K562 (cell line): ENCODE data around the gene IGFL1. TPM values are rescaled to one million over a fixed set of nuclear protein-coding genes. Genes with fewer than 3 reads are reported as not detected.
A peak's percentile ranks its signal among the peaks of the same experiment; 100 is the strongest.

ENCODE experiments used
- ATAC-seq: fragments of 200-7000 bp; cut with Tn5 transposase; 3 replicates; pipeline ENCODE4 v1.9.1; 2020; ENCODE audit warnings: moderate library complexity
- BruUV-seq: library from RNA; stranded (reverse); fragments of 400-500 nt; replicated peaks from 2 replicates; lab custom pipeline; 2021; lab: Mats Ljungman, UMichigan
- CTCF ChIA-PET: fragments of 300-600 bp; formaldehyde crosslinking; extraction: SDS; loops from one replicate; lab custom pipeline; 2021; ENCODE audit warnings: low intra/inter-chr PET ratio; lab: Yijun Ruan, JAX
- POLR2A ChIA-PET: fragments of 300-600, 350-650 bp; sonication (Branson Sonifier 250); formaldehyde crosslinking; extraction: SDS; loops from one replicate; lab custom pipeline; 2021; ENCODE audit warnings: antibody characterized with exemption, inconsistent platforms; lab: Yijun Ruan, JAX
- DNase-seq, 4 experiments: peaks; one replicate each; pipeline versions ENCODE4 v3.0.0 to v3.0.0-alpha.2; 2011 to 2018; ENCODE audit warnings: low spot score in 3 of 4, mixed read lengths in 3 of 4; ENCODE audit errors: extremely low read depth in 1 of 4
- FAIRE-seq: peaks from 2 replicates; lab custom pipeline; 2011; peaks lifted over from hg19 to GRCh38; lab: Jason Lieb, UNC
- H2AFZ ChIP-seq: 2 replicates; pipeline ENCODE4 v1.6.0; 2011; ENCODE audit warnings: low read depth, low read length, control low read depth, inconsistent platforms
- H3K27ac ChIP-seq: fragments of 200-600 bp; 3 replicates; pipeline ENCODE4 v1.8.0; 2011; ENCODE audit warnings: low read depth, mild to moderate bottlenecking, control low read depth, inconsistent platforms, low read length, moderate library complexity, mixed read lengths; ENCODE audit errors: extremely low read depth
- H3K27me3 ChIP-seq, 2 experiments: fragments of 300-600 bp in 1 of 2; 2 replicates in 1 of 2; 3 replicates in 1 of 2; pipeline versions ENCODE4 v1.6.0 to v1.8.0; 2011; ENCODE audit warnings: inconsistent platforms in 2 of 2, low read length in 2 of 2, mild to moderate bottlenecking in 1 of 2, mixed read lengths in 1 of 2, moderate library complexity in 1 of 2; ENCODE audit not compliant: control insufficient read depth in 2 of 2, insufficient read depth in 2 of 2
- H3K36me3 ChIP-seq: fragments of 300-600 bp; 3 replicates; pipeline ENCODE4 v1.8.0; 2011; ENCODE audit warnings: mild to moderate bottlenecking, low read length, inconsistent platforms; ENCODE audit not compliant: control insufficient read depth, insufficient read depth
- H3K4me1 ChIP-seq, 2 experiments: fragments of 200-600 bp in 1 of 2; replicated peaks in 1 of 2; 2 replicates in 1 of 2; 3 replicates in 1 of 2; pipeline versions ENCODE4 v1.5.1 to v1.8.0; 2011; ENCODE audit warnings: inconsistent platforms in 2 of 2, low read length in 2 of 2, mild to moderate bottlenecking in 1 of 2, mixed read lengths in 1 of 2, moderate library complexity in 1 of 2; ENCODE audit not compliant: control insufficient read depth in 2 of 2, insufficient read depth in 2 of 2
- H3K4me2 ChIP-seq: 2 replicates; pipeline ENCODE4 v1.6.1; 2011; ENCODE audit warnings: low read length, control low read depth, inconsistent platforms, mixed read lengths; ENCODE audit not compliant: insufficient read depth
- H3K4me3 ChIP-seq: fragments of 200-600 bp; sonication (generic), shearing (Covaris generic); 2 replicates; pipeline ENCODE4 v1.5.1; 2016; ENCODE audit warnings: control low read depth, inconsistent platforms
- H3K79me2 ChIP-seq: fragments of 200-600 bp; 3 replicates; pipeline ENCODE4 v1.8.0; 2011; ENCODE audit warnings: low read length, inconsistent platforms; ENCODE audit not compliant: control insufficient read depth, insufficient read depth
- H3K9ac ChIP-seq, 2 experiments: 2 replicates each; pipeline versions ENCODE4 v1.6.0 to v1.6.1; 2011; ENCODE audit warnings: low read depth in 2 of 2, low read length in 2 of 2, control low read depth in 1 of 2, inconsistent platforms in 1 of 2, mild to moderate bottlenecking in 1 of 2, mixed read lengths in 1 of 2; ENCODE audit not compliant: insufficient read depth in 1 of 2
- H3K9me1 ChIP-seq: one replicate; pipeline ENCODE4 v1.6.0; 2011; ENCODE audit warnings: inconsistent platforms, mild to moderate bottlenecking, low read length, moderate library complexity; ENCODE audit not compliant: control insufficient read depth, insufficient read depth
- H3K9me3 ChIP-seq: replicated peaks from 2 replicates; pipeline ENCODE4 v1.5.1; 2011; ENCODE audit warnings: low read depth, low read length, inconsistent platforms; ENCODE audit not compliant: control insufficient read depth, insufficient read depth
- H4K20me1 ChIP-seq: replicated peaks from 2 replicates; pipeline ENCODE4 v1.6.1; 2011; ENCODE audit warnings: low read length, inconsistent platforms, mixed read lengths; ENCODE audit not compliant: control insufficient read depth, insufficient read depth
- BDP1 ChIP-seq: IDR thresholded peaks from 3 replicates; pipeline ENCODE4 v1.6.1; 2011; ENCODE audit not compliant: insufficient read length, insufficient read depth
- BRF1 ChIP-seq: IDR thresholded peaks from 3 replicates; pipeline ENCODE4 v1.6.1; 2011; ENCODE audit warnings: borderline replicate concordance, mild to moderate bottlenecking; ENCODE audit not compliant: insufficient read length; ENCODE audit errors: extremely low read depth
- EP300 ChIP-seq: IDR thresholded peaks from 2 replicates; pipeline ENCODE4 v1.6.1; 2012; ENCODE audit warnings: low read length, improper control_type of control experiment
- GTF2F1 ChIP-seq: IDR thresholded peaks from 2 replicates; pipeline ENCODE4 v1.6.1; 2011; ENCODE audit warnings: low read depth, low read length, improper control_type of control experiment
- HBP1 ChIP-seq: fragments of 450-650 bp; formaldehyde crosslinking; IDR thresholded peaks from 2 replicates; pipeline ENCODE4 v1.4.0; 2022; ENCODE audit warnings: missing genetic modification characterization
- MAFF ChIP-seq: IDR thresholded peaks from 2 replicates; pipeline ENCODE4 v1.6.1; 2012; ENCODE audit warnings: low read length, improper control_type of control experiment
- MBD2 ChIP-seq: sonication (generic); IDR thresholded peaks from 2 replicates; pipeline ENCODE4 v1.6.1; 2016; ENCODE audit warnings: low read depth, borderline replicate concordance
- NCOA1 ChIP-seq: fragments of 450-650 bp; IDR thresholded peaks from 2 replicates; pipeline ENCODE4 v1.6.1; 2016; ENCODE audit warnings: low read depth
- NFYB ChIP-seq: IDR thresholded peaks from 2 replicates; pipeline ENCODE4 v1.6.1; 2011; ENCODE audit warnings: mild to moderate bottlenecking, moderate library complexity; ENCODE audit not compliant: insufficient read length; ENCODE audit errors: extremely low read depth
- PHF21A ChIP-seq: fragments of 450-650 bp; IDR thresholded peaks from 2 replicates; pipeline ENCODE4 v1.6.1; 2017; ENCODE audit warnings: low read depth, borderline replicate concordance
- PKNOX1 ChIP-seq: fragments of 450-650 bp; IDR thresholded peaks from 2 replicates; pipeline ENCODE4 v1.6.1; 2016
- PYGO2 ChIP-seq: fragments of 450-650 bp; IDR thresholded peaks from 2 replicates; pipeline ENCODE4 v1.6.1; 2016; ENCODE audit warnings: mild to moderate bottlenecking, missing genetic modification characterization, moderate library complexity, missing compliant biosample characterization
- TAL1 ChIP-seq: fragments of 450-650 bp; IDR thresholded peaks from 2 replicates; pipeline ENCODE4 v1.6.1; 2016; ENCODE audit warnings: mild to moderate bottlenecking
- ZC3H11A ChIP-seq: IDR thresholded peaks from 2 replicates; pipeline ENCODE4 v1.6.1; 2012; ENCODE audit warnings: low read depth, low read length, improper control_type of control experiment
- ZNF696 ChIP-seq: fragments of 250-450 bp; sonication (Bioruptor Pico); conservative IDR thresholded peaks from 2 replicates; pipeline ENCODE4 v1.4.0; 2020; ENCODE audit warnings: mild to moderate bottlenecking, moderate library complexity
- WGBS: fragments of 100-300 bp; shearing (Covaris generic); methylation state at CpG from one replicate; pipeline ENCODE4 v1.1.6; 2016; ENCODE audit warnings: low coverage, mixed read lengths; ENCODE audit not compliant: insufficient coverage; ENCODE audit errors: missing lambda C conversion rate; 5-methylcytosine and 5-hydroxymethylcytosine counted together
- in situ Hi-C: fragments of 300-500 bp; cut with MboI; formaldehyde crosslinking; loops from 4 replicates; pipeline ENCODE4 v1.15.0; 2018; ENCODE audit warnings: inconsistent platforms, mixed read lengths
- intact Hi-C: fragments of 100-400 bp; cut with micrococcal nuclease; formaldehyde crosslinking; loops from 2 replicates; pipeline ENCODE4 v1.14.2; 2022
- polyA plus RNA-seq, 8 experiments: library from polyadenylated mRNA; depleted of rRNA in 4 of 8; stranded (reverse) in 5 of 8; unstranded in 3 of 8; fragments of >200 nt; fragmentation: Nextera tagmentation in 2 of 8; fragmentation: Illumina TruSeq in 1 of 8; extraction: Ambion mirVana in 2 of 8; extraction: Trizol in 1 of 8; gene quantifications; 2 replicates each; pipeline versions ENCODE4 v1.2.1 to v1.2.3, GENCODE V29; 2011 to 2014; ENCODE audit warnings: inconsistent platforms in 1 of 8, missing spikeins in 1 of 8
- total RNA-seq, 7 experiments: library from RNA; depleted of rRNA in 6 of 7; stranded (reverse); fragments of >200 nt in 6 of 7; fragmentation: Illumina TruSeq in 2 of 7; extraction: Trizol in 2 of 7; gene quantifications; 2 replicates each; pipeline versions ENCODE4 v1.2.1 to v1.2.3, GENCODE V29; 2011 to 2021; ENCODE audit warnings: low replicate concordance in 1 of 7

Gene IGFL1
- total and polyA plus RNA-seq, 9 of the 15 experiments (the other 6 are each of a cell fraction or from before 2014, with no cell fraction given): not detected

- intact Hi-C loops (no loop called here), in situ Hi-C loops (no loop called here)
- no peak overlapping the region for H3K9ac ChIP-seq
- FAIRE-seq (no peak), DNase-seq (no peak)
- H3K4me3 ChIP-seq: no peak overlapping the region
- no peaks in the 10 kb centered on the region; a peak in 1 of 5 replicates for H3K4me1 ChIP-seq
- H3K36me3 ChIP-seq: no peaks in the 10 kb centered on the region
- H3K9me1 ChIP-seq: no peaks in the 10 kb centered on the region
- POLR2A ChIA-PET: no interaction called here
- no peaks in the 10 kb centered on the region for H3K9me3 ChIP-seq
- H3K79me2 ChIP-seq: no peaks in the 10 kb centered on the region
- CTCF ChIA-PET: no interaction called here
- no peak overlapping the region for H3K27ac ChIP-seq
- peak; percentile 10 for TF ChIP-seq NFYB
- TF ChIP-seq GTF2F1: no peak
- TF ChIP-seq PKNOX1: peak; percentile 70
- TF ChIP-seq, all 486 proteins: peak for 2
- H4K20me1 ChIP-seq: no peaks in the 10 kb centered on the region; the same call in 1 of the 2 replicates
- H3K27me3 ChIP-seq: peaks cover 8 to 20% of the 10 kb centered on the region in 2 experiments; a peak in 4 of 5 replicates
- H2AFZ ChIP-seq: no peak overlapping the region
- no peak for ATAC-seq
- no peak overlapping the region for H3K4me2 ChIP-seq
- no TSS peak for BruUV-seq
- 2% methylated on average over 4 of the region's 4 CpGs for WGBS
Measured at GRCh38 chr19:46216612-46217011, 12.9 kb upstream of the IGFL1 start.

GRCh38 chr19:46217476-46217875 lies 12.1 kb upstream of the IGFL1 start:
- no peak overlapping the region for H3K9ac ChIP-seq
- DNase-seq (no peak), FAIRE-seq (no peak)
- no TSS peak for BruUV-seq
- no peak overlapping the region for H2AFZ ChIP-seq
- no peak overlapping the region for H3K4me3 ChIP-seq
- under 1% methylated on average over 9 of the region's 9 CpGs for WGBS
- no peaks in the 10 kb centered on the region for H3K9me3 ChIP-seq
- H4K20me1 ChIP-seq: no peaks in the 10 kb centered on the region; the same call in 1 of the 2 replicates
- H3K4me2 ChIP-seq: no peak overlapping the region
- CTCF ChIA-PET: no interaction called here
- intact Hi-C loops: no loop called here
- POLR2A ChIA-PET: no interaction called here
- no peaks in the 10 kb centered on the region; a peak in 1 of 5 replicates for H3K4me1 ChIP-seq
- no peaks in the 10 kb centered on the region for H3K79me2 ChIP-seq
- TF ChIP-seq ZC3H11A: no peak
- TF ChIP-seq ZNF696 (CRISPR knock-in tag): no peak
- no peak for TF ChIP-seq BRF1
- no peak for TF ChIP-seq MBD2
- no peak for TF ChIP-seq TAL1
- no peak for TF ChIP-seq PHF21A
- no peak for TF ChIP-seq MAFF
- TF ChIP-seq PYGO2 (tag): no peak
- TF ChIP-seq BDP1: no peak
- TF ChIP-seq EP300: no peak
- TF ChIP-seq NCOA1: no peak
- no peak for TF ChIP-seq HBP1
- TF ChIP-seq, all 486 proteins: peak for 0
- H3K27ac ChIP-seq: no peak overlapping the region
- no peaks in the 10 kb centered on the region for H3K9me1 ChIP-seq
- no peak for ATAC-seq
- H3K27me3 ChIP-seq: peaks cover 8 to 26% of the 10 kb centered on the region in 2 experiments; a peak in 4 of 5 replicates
- no peaks in the 10 kb centered on the region for H3K36me3 ChIP-seq
- in situ Hi-C loops: no loop called here
